Hepatocyte (in vitro differentiated cells): Measurements from ENCODE around the gene AP3S2.

Experiments
- CTCF ChIP-seq: fragments of 200-600 bp; sonication (generic); IDR thresholded peaks from 2 replicates; pipeline ENCODE4 v1.5.1; 2016; ENCODE audit warnings: antibody characterized with exemption, mild to moderate bottlenecking; ENCODE audit not compliant: poor library complexity
- EZH2 ChIP-seq: fragments of 200-600 bp; sonication (generic); IDR thresholded peaks from 2 replicates; pipeline ENCODE4 v1.6.1; 2016; ENCODE audit warnings: antibody characterized with exemption, mild to moderate bottlenecking, borderline replicate concordance
- EZH2phosphoT487 ChIP-seq: fragments of 200-600 bp; sonication (generic); IDR thresholded peaks from one replicate; pipeline ENCODE4 v1.6.1; 2018; ENCODE audit warnings: antibody characterized with exemption, mild to moderate bottlenecking, low read depth, moderate library complexity; ENCODE audit not compliant: unreplicated experiment, severe bottlenecking

- TF ChIP-seq CTCF (no peak), EZH2 (no peak), EZH2phosphoT487 (no peak)
Measured at GRCh38 chr15:89885611-89886010, 8.2 kb downstream of the AP3S2 start.
